PC-9 (cell line): ENCODE data around the gene TMEM94.
"Not testable (repeated sequence)": the region's sequence is repeated elsewhere in the genome, so short reads cannot be mapped to it uniquely, and the experiment has no call there.

Experiments
- CTCF ChIP-seq: fragments of 200-600 bp; sonication (generic); conservative IDR thresholded peaks from 2 replicates; pipeline ENCODE4 v1.6.1; 2017; ENCODE audit warnings: mixed run types, antibody characterized with exemption, mild to moderate bottlenecking, moderate library complexity
- EZH2 ChIP-seq: fragments of 200-600 bp; sonication (generic); IDR thresholded peaks from 2 replicates; pipeline ENCODE4 v1.8.0; 2017; ENCODE audit warnings: antibody characterized with exemption, low read depth

- TF ChIP-seq CTCF, EZH2: not testable (repeated sequence)
These were observed 10.5 kb upstream of the TMEM94 start for GRCh38 chr17:75445896-75446295.
